ENCODE data around the gene CIRBP.
A peak's percentile ranks its signal among the peaks of the same experiment; 100 is the strongest.

Gene CIRBP

GRCh38 chr19:1251330-1252220 is 17.6 kb upstream of the CIRBP start:
- Histone ChIP-seq H4K91ac (ENCODE audit: low read depth, low read length) (peak overlapping the region; percentile 98), H3K18ac (ENCODE audit: low read length) (peak overlapping the region; percentile 92), H2AFZ (ENCODE audit: insufficient read depth, low read length, poor library complexity) (peak overlapping the region; percentile 21), H3K23ac (ENCODE audit: low read length) (no peak overlapping the region), H2BK120ac (ENCODE audit: insufficient read depth, low read length, poor library complexity) (peak overlapping the region; percentile 50), H2AK5ac (ENCODE audit: low read length) (peak overlapping the region; percentile 83), H4K8ac (ENCODE audit: low read depth, low read length) (peak overlapping the region; percentile 69), H3K9me3 (ENCODE audit: insufficient read depth, low read depth, low read length) (no peaks in the 10 kb centered on the region), H2BK5ac (ENCODE audit: low read depth, low read length, poor library complexity) (peak overlapping the region; percentile 92), H3K4me1 (ENCODE audit: control insufficient read depth in 1 of 2, insufficient read depth in 2 of 2, low read length in 2 of 2) (peaks cover 16 to 18% of the 10 kb centered on the region in 2 experiments), H3K79me2 (ENCODE audit: control insufficient read depth, insufficient read depth, low read length, poor library complexity) (peaks cover 41% of the 10 kb centered on the region), H3K9ac (ENCODE audit: low read length) (peak overlapping the region; percentile 95), H3K4ac (ENCODE audit: low read depth, low read length) (peak overlapping the region; percentile 94), H3K14ac (ENCODE audit: low read length) (peak overlapping the region; percentile 94), H3K27me3 (ENCODE audit: insufficient read depth, low read length) (no peaks in the 10 kb centered on the region), H3K79me1 (ENCODE audit: low read length) (peaks cover 45% of the 10 kb centered on the region), H3K4me2 (ENCODE audit: low read length) (peak overlapping the region; percentile 76), H4K12ac (ENCODE audit: low read depth, low read length) (peak overlapping the region; percentile 79), H3K4me3 (ENCODE audit: low read depth, low read length) (peak overlapping the region; percentile 96), H3K27ac (ENCODE audit: low read depth, low read length) (peak overlapping the region; percentile 92), H3K36me3 (ENCODE audit: control insufficient read depth in 1 of 2, insufficient read depth in 2 of 2, low read length in 2 of 2) (peaks cover 59 to 64% of the 10 kb centered on the region in 2 experiments), H2BK12ac (ENCODE audit: low read length) (peak overlapping the region; percentile 37)
- DNase-seq: peak; percentile 56 to 71
- WGBS (ENCODE audit: extremely low coverage, insufficient coverage, insufficient read length): no CpG with 5 or more reads among the region's 41 CpGs

GRCh38 chr19:1252221-1252820 is 16.8 kb upstream of the CIRBP start:
- peak overlapping the region; percentile 98 for H4K91ac ChIP-seq (ENCODE audit: low read depth, low read length)
- DNase-seq: peak; percentile 72 to 80
- no CpG with 5 or more reads among the region's 30 CpGs for whole genome bisulfite sequencing (ENCODE audit: extremely low coverage, insufficient coverage, insufficient read length)
- peak overlapping the region; percentile 60 for H2AK5ac ChIP-seq (ENCODE audit: low read length)
- H2BK12ac ChIP-seq (ENCODE audit: low read length): peak overlapping the region; percentile 53
- H2BK120ac ChIP-seq (ENCODE audit: insufficient read depth, low read length, poor library complexity): peak overlapping the region; percentile 69
- H3K23ac ChIP-seq (ENCODE audit: low read length): no peak overlapping the region
- peak overlapping the region; percentile 97 for H3K4ac ChIP-seq (ENCODE audit: low read depth, low read length)
- no peak overlapping the region for H2AFZ ChIP-seq (ENCODE audit: insufficient read depth, low read length, poor library complexity)
- H3K4me2 ChIP-seq (ENCODE audit: low read length): peak overlapping the region; percentile 76
- H3K9me3 ChIP-seq (ENCODE audit: insufficient read depth, low read depth, low read length): no peaks in the 10 kb centered on the region
- H3K27ac ChIP-seq (ENCODE audit: low read depth, low read length): peak overlapping the region; percentile 92
- peak overlapping the region; percentile 68 for H4K12ac ChIP-seq (ENCODE audit: low read depth, low read length)
- H3K36me3 ChIP-seq (ENCODE audit: control insufficient read depth in 1 of 2, insufficient read depth in 2 of 2, low read length in 2 of 2): peaks cover 66 to 71% of the 10 kb centered on the region in 2 experiments
- peak overlapping the region; percentile 80 for H2BK5ac ChIP-seq (ENCODE audit: low read depth, low read length, poor library complexity)
- H3K14ac ChIP-seq (ENCODE audit: low read length): peak overlapping the region; percentile 90
- H3K79me2 ChIP-seq (ENCODE audit: control insufficient read depth, insufficient read depth, low read length, poor library complexity): peaks cover 41% of the 10 kb centered on the region
- H3K4me1 ChIP-seq (ENCODE audit: control insufficient read depth in 1 of 2, insufficient read depth in 2 of 2, low read length in 2 of 2): peaks cover 16 to 18% of the 10 kb centered on the region in 2 experiments
- H4K8ac ChIP-seq (ENCODE audit: low read depth, low read length): peak overlapping the region; percentile 55
- peak overlapping the region; percentile 24 for H3K9ac ChIP-seq (ENCODE audit: low read length)
- H3K4me3 ChIP-seq (ENCODE audit: low read depth, low read length): no peak overlapping the region
- H3K18ac ChIP-seq (ENCODE audit: low read length): peak overlapping the region; percentile 95
- no peaks in the 10 kb centered on the region for H3K27me3 ChIP-seq (ENCODE audit: insufficient read depth, low read length)
- peaks cover 45% of the 10 kb centered on the region for H3K79me1 ChIP-seq (ENCODE audit: low read length)

GRCh38 chr19:1252821-1253513 is 16.2 kb upstream of the CIRBP start:
- Histone ChIP-seq H2AK5ac (ENCODE audit: low read length) (no peak overlapping the region), H2AFZ (ENCODE audit: insufficient read depth, low read length, poor library complexity) (no peak overlapping the region), H3K14ac (ENCODE audit: low read length) (peak overlapping the region; percentile 90), H3K36me3 (ENCODE audit: control insufficient read depth in 1 of 2, insufficient read depth in 2 of 2, low read length in 2 of 2) (peaks cover 72 to 77% of the 10 kb centered on the region in 2 experiments), H3K4ac (ENCODE audit: low read depth, low read length) (peak overlapping the region; percentile 97), H2BK12ac (ENCODE audit: low read length) (peak overlapping the region; percentile 30), H2BK5ac (ENCODE audit: low read depth, low read length, poor library complexity) (peak overlapping the region; percentile 80), H2BK120ac (ENCODE audit: insufficient read depth, low read length, poor library complexity) (peak overlapping the region; percentile 69), H3K79me1 (ENCODE audit: low read length) (peaks cover 43% of the 10 kb centered on the region), H3K18ac (ENCODE audit: low read length) (peak overlapping the region; percentile 95), H3K27me3 (ENCODE audit: insufficient read depth, low read length) (no peaks in the 10 kb centered on the region), H4K12ac (ENCODE audit: low read depth, low read length) (no peak overlapping the region), H3K4me3 (ENCODE audit: low read depth, low read length) (no peak overlapping the region), H3K4me2 (ENCODE audit: low read length) (peak overlapping the region; percentile 76), H3K27ac (ENCODE audit: low read depth, low read length) (peak overlapping the region; percentile 92), H4K8ac (ENCODE audit: low read depth, low read length) (peak overlapping the region; percentile 55), H3K9ac (ENCODE audit: low read length) (no peak overlapping the region), H3K4me1 (ENCODE audit: control insufficient read depth in 1 of 2, insufficient read depth in 2 of 2, low read length in 2 of 2) (peaks cover 14 to 15% of the 10 kb centered on the region in 2 experiments), H3K79me2 (ENCODE audit: control insufficient read depth, insufficient read depth, low read length, poor library complexity) (peaks cover 40% of the 10 kb centered on the region), H3K23ac (ENCODE audit: low read length) (no peak overlapping the region), H3K9me3 (ENCODE audit: insufficient read depth, low read depth, low read length) (no peaks in the 10 kb centered on the region), H4K91ac (ENCODE audit: low read depth, low read length) (peak overlapping the region; percentile 85)
- peak; percentile 81 to 82 for DNase-seq
- no CpG with 5 or more reads among the region's 26 CpGs for WGBS (ENCODE audit: extremely low coverage, insufficient coverage, insufficient read length)

GRCh38 chr19:1253514-1254080 is 15.5 kb upstream of the CIRBP start:
- DNase-seq: peak in 1 of 2 donors; percentile 82
- Histone ChIP-seq H4K12ac (ENCODE audit: low read depth, low read length) (no peak overlapping the region), H3K14ac (ENCODE audit: low read length) (no peak overlapping the region)

More at GRCh38 chr19:1253514-1254080, 15.5 kb upstream of the CIRBP start:
- H3K9me3 ChIP-seq (ENCODE audit: insufficient read depth, low read depth, low read length): no peaks in the 10 kb centered on the region
- no peaks in the 10 kb centered on the region for H3K27me3 ChIP-seq (ENCODE audit: insufficient read depth, low read length)
- H4K8ac ChIP-seq (ENCODE audit: low read depth, low read length): peak overlapping the region; percentile 42
- H3K18ac ChIP-seq (ENCODE audit: low read length): peak overlapping the region; percentile 18
- H3K36me3 ChIP-seq (ENCODE audit: control insufficient read depth in 1 of 2, insufficient read depth in 2 of 2, low read length in 2 of 2): peaks cover 75 to 82% of the 10 kb centered on the region in 2 experiments
- H3K27ac ChIP-seq (ENCODE audit: low read depth, low read length): peak overlapping the region; percentile 92
- H3K79me1 ChIP-seq (ENCODE audit: low read length): peaks cover 37% of the 10 kb centered on the region
- peaks cover 12% of the 10 kb centered on the region in 2 experiments for H3K4me1 ChIP-seq (ENCODE audit: control insufficient read depth in 1 of 2, insufficient read depth in 2 of 2, low read length in 2 of 2)
- H2AFZ ChIP-seq (ENCODE audit: insufficient read depth, low read length, poor library complexity): no peak overlapping the region
- no peak overlapping the region for H2BK120ac ChIP-seq (ENCODE audit: insufficient read depth, low read length, poor library complexity)
- WGBS (ENCODE audit: extremely low coverage, insufficient coverage, insufficient read length): no CpG with 5 or more reads among the region's 23 CpGs
- H3K4me3 ChIP-seq (ENCODE audit: low read depth, low read length): no peak overlapping the region
- peak overlapping the region; percentile 45 for H4K91ac ChIP-seq (ENCODE audit: low read depth, low read length)
- H2BK12ac ChIP-seq (ENCODE audit: low read length): no peak overlapping the region
- peak overlapping the region; percentile 37 for H3K4me2 ChIP-seq (ENCODE audit: low read length)
- H3K9ac ChIP-seq (ENCODE audit: low read length): no peak overlapping the region
- H3K23ac ChIP-seq (ENCODE audit: low read length): no peak overlapping the region
- H2BK5ac ChIP-seq (ENCODE audit: low read depth, low read length, poor library complexity): peak overlapping the region; percentile 38
- no peak overlapping the region for H2AK5ac ChIP-seq (ENCODE audit: low read length)
- H3K4ac ChIP-seq (ENCODE audit: low read depth, low read length): peak overlapping the region; percentile 97
- peaks cover 37% of the 10 kb centered on the region for H3K79me2 ChIP-seq (ENCODE audit: control insufficient read depth, insufficient read depth, low read length, poor library complexity)
